HG03521 (cell line): ENCODE data around the gene PCDHGA1.

ENCODE experiments used
- ATAC-seq: cut with Tn5 transposase; IDR thresholded peaks from one replicate; pipeline ENCODE4 v1.9.1; 2021; ENCODE audit warnings: mild to moderate bottlenecking, moderate library complexity; ENCODE audit not compliant: unreplicated experiment

PCDHGA1 gene

DNA sequence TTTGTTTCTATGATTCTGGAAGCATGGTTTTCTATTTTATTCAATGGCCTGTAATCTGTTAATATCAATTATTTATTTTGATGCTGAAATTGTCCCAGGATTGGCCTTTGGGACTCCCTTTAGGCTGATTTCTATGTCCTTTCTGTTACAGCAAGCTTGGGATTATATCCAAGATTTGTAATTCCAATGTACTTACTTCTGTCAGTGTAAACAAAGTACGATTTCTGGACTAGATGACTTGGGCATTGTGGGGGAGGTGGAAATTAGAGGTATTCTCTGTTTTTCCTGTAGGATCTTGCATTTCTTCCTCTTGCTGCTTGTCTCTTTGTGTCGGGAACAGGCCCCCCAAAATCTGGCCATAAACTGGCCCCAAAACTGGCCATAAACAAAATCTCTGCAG, 103.7 kb downstream of the PCDHGA1 start:
- ATAC-seq, result no peak

DNA sequence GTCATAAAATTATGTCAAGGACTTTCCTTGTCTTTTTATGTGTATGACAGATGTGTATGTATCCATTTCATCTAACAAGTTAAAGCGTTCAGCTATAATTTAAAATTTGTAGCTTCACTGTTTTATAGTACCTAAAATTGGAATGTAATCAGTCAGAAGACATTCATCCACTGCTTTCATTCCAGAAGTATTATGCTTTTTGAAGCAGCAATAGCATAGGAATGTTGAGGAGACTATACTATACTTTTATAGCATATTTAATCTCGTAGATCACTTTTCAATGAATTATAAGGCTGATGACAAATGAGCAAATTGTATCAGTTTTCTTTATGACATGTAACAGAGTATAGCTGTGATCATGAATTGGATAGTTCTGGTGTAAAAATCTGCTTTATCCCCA, 106.9 kb downstream of the PCDHGA1 start:
- ATAC-seq, result no peak

DNA sequence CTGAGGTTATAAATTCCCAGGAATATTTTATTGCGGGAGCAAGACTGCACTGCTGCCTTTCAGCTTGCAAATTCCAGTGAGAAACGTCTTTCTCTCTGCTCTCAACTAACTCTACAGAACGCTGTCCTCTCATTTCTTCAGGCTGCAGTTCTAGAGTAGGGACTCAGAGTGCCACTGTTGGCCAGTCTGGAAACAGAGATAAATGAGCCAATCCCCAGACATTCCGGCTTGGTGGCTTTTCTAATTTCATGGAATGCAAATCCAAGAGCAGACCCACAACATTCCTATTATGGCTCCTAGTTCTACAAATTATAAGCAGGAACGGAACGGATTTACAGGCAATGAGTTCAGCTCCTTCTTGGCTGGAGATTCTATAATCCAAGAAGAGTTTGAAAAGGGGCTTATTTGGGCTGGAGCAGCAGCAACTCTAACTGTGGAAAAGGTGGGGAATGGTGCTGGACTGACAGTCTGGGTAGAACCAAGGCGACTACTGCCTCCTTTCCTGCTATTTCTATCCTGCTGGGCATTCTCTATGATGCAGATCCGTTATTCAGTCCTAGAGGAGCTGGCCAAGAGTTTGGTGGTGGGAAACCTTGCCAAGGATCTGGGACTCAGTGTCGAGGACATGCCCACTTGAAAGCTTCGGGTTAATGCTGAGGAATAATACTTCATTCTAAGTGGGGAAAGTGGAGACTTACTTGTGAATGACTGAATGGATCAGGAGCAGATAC, 109.3 kb downstream of the PCDHGA1 start:
- ATAC-seq, result no peak

DNA sequence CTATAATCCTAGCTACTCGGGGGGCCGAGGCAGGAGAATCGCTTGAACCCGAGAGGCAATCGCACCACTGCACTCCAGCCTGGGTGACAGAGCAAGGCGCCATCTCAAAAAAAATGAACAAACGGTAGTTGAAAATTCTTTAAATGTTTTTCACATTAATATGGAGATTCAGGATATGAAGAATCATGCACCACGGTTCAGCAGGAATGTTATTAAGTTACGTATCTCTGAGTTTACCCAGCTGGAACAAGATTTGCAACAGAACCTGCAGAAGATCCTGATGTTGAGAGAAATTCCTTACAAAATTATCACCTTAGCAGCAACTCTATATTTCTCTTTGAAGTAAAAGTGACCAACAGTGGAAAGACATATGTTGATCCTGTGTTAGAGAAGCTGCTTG, 110.0 kb downstream of the PCDHGA1 start:
- ATAC-seq, result no peak

DNA sequence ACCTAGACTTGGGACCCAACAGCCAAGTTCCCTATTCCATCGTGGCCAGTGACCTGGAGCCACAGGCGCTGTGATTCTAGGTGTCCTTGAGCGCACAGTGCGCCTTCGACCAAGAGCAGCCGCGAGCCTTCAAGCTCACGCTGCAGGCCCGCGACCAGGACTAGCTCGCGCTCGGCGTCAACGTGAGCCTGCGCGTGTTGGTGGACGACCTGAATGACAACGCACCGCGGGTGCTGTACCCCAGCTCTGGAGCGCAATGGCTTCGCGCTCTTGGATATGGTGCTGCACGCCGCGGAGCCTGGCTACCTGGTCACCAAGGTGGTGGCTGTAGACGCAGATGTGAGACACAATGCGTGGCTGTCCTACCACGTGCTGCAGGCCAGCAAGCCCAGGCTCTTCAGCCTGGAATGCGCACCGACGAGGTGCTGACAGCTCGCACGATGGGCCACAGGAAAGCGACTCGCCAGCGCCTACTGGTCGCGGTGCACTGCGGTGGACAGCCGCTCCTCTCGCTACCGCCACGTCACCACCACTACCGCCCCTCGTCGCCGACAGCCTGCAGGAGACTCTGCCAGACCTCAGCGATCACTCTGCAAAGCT, 111.4 kb downstream of the PCDHGA1 start:
- no peak for ATAC-seq

DNA sequence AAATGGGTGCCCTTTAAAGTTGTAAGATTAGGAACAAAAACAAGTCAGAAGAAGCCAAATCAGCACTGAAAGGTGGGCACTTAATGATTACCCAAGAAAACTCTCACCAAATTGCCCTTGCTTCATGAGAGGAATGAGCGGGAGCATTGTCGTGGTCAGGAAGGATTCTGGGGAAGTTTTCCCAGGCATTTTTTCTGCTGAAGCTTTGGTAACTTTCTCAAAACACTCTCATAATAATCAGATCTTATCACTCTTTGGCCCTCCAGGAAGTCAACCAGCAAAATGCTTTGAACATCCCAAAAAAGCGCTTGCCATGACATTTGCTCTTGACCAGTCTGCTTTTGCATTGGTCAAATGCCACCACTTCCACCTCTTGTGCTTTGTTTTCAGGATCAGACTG, 135.0 kb downstream of the PCDHGA1 start:
- no peak for ATAC-seq

DNA sequence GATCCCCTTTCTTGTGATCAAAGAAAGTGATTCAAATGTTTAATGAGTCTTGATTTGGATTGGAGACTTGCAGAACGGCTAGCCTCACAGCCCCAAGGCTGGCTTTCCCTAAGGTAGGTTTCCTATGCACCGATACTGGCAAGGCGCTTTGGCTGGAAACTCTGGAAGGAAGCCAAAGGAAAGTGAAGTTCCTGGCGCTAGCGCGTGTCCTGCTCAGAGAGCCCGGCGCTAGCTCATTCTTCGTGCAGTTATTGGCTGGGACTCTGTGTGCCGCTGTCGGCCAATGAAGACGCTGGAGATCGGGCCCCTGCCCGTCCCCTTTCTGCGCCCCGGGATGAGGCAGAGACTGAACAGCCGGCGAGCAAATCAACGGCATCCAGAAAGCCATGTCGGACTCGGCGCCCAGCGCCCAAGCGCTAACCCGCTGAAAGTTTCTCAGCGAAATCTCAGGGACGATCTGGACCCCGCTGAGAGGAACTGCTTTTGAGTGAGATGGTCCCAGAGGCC, 145.4 kb downstream of the PCDHGA1 start, which contains the start of gene PCDHGC3:
Gene PCDHGC3, plus strand, starts transcription at position 342 of the 507 bp plus-strand sequence. Its CDS starts 151 bp downstream, at position 493.
- ATAC-seq, result peak; percentile 96

DNA sequence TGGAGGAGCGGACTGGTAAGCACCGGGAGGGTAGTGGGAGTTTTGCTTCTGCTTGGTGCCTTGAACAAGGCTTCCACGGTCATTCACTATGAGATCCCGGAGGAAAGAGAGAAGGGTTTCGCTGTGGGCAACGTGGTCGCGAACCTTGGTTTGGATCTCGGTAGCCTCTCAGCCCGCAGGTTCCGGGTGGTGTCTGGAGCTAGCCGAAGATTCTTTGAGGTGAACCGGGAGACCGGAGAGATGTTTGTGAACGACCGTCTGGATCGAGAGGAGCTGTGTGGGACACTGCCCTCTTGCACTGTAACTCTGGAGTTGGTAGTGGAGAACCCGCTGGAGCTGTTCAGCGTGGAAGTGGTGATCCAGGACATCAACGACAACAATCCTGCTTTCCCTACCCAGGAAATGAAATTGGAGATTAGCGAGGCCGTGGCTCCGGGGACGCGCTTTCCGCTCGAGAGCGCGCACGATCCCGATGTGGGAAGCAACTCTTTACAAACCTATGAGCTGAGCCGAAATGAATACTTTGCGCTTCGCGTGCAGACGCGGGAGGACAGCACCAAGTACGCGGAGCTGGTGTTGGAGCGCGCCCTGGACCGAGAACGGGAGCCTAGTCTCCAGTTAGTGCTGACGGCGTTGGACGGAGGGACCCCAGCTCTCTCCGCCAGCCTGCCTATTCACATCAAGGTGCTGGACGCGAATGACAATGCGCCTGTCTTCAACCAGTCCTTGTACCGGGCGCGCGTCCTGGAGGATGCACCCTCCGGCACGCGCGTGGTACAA, 146.0 kb downstream of the PCDHGA1 start:
- peak; percentile 8 for ATAC-seq

DNA sequence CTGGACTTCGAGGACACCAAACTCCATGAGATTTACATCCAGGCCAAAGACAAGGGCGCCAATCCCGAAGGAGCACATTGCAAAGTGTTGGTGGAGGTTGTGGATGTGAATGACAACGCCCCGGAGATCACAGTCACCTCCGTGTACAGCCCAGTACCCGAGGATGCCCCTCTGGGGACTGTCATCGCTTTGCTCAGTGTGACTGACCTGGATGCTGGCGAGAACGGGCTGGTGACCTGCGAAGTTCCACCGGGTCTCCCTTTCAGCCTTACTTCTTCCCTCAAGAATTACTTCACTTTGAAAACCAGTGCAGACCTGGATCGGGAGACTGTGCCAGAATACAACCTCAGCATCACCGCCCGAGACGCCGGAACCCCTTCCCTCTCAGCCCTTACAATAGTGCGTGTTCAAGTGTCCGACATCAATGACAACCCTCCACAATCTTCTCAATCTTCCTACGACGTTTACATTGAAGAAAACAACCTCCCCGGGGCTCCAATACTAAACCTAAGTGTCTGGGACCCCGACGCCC, 146.8 kb downstream of the PCDHGA1 start:
- ATAC-seq, result no peak

DNA sequence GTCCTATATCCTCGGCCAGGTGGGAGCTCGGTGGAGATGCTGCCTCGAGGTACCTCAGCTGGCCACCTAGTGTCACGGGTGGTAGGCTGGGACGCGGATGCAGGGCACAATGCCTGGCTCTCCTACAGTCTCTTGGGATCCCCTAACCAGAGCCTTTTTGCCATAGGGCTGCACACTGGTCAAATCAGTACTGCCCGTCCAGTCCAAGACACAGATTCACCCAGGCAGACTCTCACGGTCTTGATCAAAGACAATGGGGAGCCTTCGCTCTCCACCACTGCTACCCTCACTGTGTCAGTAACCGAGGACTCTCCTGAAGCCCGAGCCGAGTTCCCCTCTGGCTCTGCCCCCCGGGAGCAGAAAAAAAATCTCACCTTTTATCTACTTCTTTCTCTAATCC, 147.5 kb downstream of the PCDHGA1 start:
- no peak for ATAC-seq

DNA sequence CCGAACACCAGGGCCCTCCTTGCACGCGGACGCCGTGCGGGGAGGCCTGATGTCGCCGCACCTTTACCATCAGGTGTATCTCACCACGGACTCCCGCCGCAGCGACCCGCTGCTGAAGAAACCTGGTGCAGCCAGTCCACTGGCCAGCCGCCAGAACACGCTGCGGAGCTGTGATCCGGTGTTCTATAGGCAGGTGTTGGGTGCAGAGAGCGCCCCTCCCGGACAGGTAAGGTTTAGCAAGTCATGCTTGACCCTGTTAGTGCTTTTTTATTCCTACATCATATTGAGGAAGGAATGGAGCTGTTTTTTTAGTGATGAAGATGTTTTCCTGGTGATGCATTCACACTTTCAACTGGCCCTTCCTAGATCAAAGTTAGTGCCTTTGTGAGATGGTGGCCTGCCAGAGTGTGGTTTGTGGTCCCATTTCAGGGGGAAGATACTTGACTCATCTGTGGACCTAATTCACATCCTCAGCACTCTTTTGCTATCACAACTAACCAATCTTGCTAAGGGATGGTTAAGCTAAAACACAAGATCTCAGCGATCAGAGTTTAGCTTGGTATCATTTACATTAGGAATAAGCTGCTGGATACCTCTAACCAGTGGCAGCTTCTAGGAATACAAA, 148.1 kb downstream of the PCDHGA1 start:
- no peak for ATAC-seq

DNA sequence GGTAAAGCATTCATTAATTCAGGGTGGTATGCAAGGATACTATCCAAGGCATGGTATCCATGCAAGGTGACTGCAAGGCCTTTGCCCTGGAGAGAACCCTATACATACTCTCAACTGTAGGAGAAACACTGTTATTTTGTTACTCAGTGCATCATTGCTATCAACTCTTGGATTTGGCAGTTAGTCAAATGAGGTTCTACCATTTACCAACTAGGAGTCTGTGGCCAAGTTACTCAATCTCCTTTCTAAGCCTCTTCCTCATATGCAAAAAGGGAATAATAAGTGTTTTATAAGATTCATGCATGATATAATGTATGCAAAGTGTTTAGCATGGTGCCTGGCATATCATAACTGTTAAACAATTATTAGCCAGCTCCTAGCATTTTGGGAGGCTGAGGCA, 149.5 kb downstream of the PCDHGA1 start:
- ATAC-seq, result no peak

DNA sequence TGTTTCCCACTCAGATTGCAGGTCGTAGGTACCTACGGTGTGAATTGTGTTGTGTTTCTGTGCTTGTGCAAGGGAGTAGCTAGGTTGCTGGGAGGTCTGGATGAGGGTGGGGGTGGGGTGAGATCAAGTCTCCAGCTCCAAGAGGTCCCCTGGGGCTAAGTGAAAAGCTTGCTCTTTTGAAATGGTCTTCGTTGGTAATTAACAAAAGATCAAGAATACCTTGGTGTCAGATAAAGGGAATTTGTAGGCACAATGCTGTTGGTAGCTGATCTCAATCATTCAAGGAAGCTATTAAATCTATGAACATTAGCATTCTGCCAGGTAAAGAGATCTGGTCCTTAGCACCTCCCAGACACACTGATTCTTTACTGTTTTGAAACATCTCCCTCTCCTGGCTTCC, 153.6 kb downstream of the PCDHGA1 start:
- no peak for ATAC-seq

DNA sequence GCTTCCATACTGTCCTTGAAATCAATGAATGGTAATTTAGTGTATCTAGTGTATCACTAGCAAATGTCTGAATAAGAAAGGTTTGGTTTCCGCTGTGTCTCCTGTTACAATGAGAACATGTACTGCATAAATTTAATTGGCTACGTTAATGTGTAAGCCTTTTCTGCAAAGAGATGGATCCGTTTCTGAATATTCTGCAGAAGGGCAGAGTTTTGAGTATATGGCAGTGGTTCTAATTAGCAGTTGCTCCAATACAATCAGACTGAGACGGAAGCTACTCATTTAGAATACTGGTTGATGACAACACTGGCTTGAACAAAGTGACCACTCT, 154.0 kb downstream of the PCDHGA1 start:
- no peak for ATAC-seq

DNA sequence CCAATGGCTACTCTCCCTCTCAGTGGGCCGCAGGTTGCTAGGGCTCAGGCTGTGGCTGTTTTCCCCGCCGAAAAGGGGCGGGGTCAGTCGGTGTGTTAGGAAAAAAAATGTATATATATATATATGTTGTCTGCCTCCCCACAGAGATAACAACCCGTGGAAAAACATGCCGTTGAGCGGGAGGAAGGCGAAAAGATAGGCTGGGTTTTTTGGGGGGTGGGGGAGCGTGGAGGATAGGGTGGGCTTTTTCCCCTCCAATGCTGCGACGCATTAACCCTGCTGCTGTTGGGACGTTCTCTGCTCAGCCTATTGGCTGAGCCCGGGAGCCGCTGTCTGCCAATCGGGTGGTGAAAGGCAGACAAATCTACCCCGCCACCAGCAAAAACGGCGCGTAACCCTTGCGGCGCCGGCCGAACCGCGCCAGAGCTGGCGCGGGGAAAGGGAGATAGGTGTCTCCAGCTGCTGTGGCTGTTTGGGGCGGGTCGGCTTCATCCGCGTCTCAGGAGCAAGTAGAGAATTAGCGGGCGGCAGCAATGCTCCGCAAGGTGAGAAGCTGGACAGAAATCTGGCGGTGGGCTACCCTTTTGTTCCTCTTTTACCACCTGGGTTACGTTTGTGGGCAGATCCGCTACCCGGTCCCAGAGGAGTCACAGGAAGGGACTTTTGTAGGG, 154.5 kb downstream of the PCDHGA1 start, which contains the start of gene PCDHGC4:
Gene PCDHGC4, plus strand, starts transcription at position 390 of the 671 bp plus-strand sequence. Its CDS starts 144 bp downstream, at position 534.
- no peak for ATAC-seq

DNA sequence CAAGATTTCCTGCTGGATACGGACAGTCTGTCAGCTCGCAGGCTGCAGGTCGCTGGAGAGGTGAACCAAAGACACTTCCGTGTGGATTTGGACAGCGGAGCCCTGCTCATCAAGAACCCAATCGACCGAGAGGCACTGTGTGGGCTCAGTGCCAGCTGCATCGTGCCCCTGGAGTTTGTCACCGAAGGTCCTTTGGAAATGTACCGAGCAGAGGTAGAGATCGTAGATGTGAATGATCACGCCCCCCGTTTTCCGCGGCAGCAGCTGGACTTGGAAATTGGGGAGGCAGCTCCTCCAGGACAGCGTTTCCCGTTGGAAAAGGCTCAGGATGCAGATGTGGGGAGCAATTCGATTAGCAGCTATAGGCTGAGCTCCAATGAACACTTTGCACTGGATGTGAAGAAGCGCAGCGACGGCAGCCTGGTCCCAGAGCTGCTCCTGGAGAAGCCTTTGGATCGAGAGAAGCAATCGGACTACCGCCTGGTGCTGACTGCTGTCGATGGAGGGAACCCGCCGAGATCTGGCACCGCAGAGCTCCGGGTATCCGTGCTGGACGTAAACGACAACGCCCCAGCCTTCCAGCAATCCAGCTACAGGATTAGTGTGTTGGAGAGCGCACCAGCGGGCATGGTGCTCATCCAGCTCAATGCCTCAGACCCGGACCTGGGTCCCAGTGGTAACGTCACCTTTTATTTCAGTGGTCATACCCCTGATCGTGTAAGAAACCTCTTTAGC, 155.2 kb downstream of the PCDHGA1 start:
- no peak for ATAC-seq

DNA sequence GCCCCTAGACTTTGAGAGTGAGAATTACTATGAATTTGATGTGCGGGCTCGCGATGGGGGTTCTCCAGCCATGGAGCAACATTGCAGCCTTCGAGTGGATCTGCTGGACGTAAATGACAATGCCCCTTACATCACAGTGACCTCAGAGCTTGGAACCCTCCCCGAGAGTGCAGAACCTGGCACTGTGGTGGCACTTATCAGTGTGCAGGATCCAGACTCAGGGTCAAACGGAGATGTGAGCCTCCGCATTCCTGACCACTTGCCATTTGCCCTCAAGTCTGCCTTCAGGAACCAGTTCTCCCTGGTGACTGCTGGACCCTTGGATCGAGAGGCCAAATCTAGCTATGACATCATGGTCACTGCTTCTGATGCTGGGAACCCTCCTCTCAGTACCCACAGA, 155.8 kb downstream of the PCDHGA1 start:
- ATAC-seq, result no peak

DNA sequence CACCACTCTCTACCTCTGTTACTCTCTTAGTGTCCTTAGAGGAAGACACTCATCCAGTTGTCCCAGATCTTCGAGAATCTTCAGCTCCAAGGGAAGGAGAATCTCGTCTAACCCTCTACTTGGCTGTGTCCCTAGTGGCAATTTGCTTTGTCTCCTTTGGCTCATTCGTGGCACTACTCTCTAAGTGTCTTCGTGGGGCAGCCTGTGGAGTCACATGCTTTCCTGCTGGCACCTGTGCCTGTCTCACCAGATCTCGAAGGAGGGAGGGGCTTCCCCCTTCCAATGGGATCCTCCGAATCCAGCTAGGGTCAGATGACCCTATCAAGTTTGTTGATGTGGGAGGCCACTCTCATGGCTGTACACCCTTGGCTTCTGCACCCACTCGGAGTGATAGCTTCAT, 156.8 kb downstream of the PCDHGA1 start:
- no peak for ATAC-seq

DNA sequence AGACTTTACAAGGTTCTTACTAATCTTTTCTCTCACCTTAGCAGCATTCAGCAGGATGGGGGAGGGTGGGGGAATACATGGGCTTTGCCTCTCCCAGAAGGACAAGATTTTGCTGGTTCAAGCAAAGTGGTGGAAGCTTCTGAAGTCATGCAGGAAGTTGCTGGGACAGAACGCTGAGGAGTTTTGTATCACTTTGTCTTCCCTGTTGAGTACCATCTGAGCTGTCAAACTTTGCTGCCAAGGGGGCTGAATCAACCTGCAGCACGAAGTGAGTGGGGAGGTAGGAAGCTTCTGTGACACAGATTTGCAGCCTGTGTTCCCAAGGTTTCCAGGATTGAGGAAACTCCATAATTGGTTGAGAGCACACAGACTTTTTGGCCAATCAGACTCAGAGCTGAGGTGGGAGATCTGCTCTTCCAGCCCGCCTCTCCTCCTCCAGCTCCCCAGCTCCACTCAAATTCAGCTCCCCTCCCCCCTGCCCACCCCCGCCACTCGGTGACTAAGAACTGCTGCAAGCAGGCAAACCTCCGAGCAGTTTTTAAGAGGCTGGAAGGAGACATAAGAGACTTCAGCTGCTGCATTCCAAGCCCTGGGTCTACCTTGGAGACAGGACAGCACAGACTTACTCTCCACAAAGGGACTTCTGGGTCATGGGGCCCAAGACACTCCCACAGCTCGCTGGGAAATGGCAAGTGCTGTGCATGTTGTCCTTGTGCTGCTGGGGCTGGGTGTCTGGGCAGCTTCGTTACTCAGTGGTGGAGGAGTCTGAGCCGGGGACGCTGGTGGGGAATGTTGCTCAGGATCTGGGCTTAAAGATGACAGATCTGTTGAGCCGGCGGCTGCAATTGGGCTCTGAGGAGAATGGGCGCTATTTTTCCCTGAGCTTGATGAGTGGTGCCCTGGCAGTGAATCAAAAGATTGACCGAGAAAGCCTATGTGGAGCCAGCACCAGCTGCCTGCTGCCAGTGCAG, 158.6 kb downstream of the PCDHGA1 start, which contains the start of gene PCDHGC5:
Gene PCDHGC5, plus strand, starts transcription at position 491 of the 971 bp plus-strand sequence. Its CDS starts 160 bp downstream, at position 651.
- ATAC-seq, result no peak
